Endothelial cell of umbilical vein (primary cell): ENCODE measurements around the gene BRCA2. TPM values are rescaled to one million over a fixed set of nuclear protein-coding genes. Genes with fewer than 3 reads are reported as not detected.

Experiments
- BruUV-seq: library from RNA; stranded (reverse); fragments of 400-500 nt; replicated peaks from 2 replicates; lab custom pipeline; 2021; lab: Mats Ljungman, UMichigan
- CTCF ChIA-PET: fragments of 300-600, 350-600 bp; sonication (Branson Sonifier 250); formaldehyde crosslinking; loops from one replicate; lab custom pipeline; 2021; ENCODE audit warnings: antibody characterized with exemption, inconsistent platforms; lab: Charles Lee
- POLR2A ChIA-PET: fragments of 300-600, 350-600 bp; sonication (Branson Sonifier 250); formaldehyde crosslinking; loops from one replicate; lab custom pipeline; 2021; ENCODE audit warnings: antibody characterized with exemption, inconsistent platforms; lab: Charles Lee
- DNase-seq: peaks from one replicate; pipeline ENCODE4 v3.0.0-alpha.2; 2011; ENCODE audit warnings: low read depth, low spot score
- FAIRE-seq: peaks from 2 replicates; lab custom pipeline; 2011; peaks lifted over from hg19 to GRCh38; lab: Jason Lieb, UNC
- H2AFZ ChIP-seq: 2 replicates; pipeline ENCODE4 v1.6.0; 2012; ENCODE audit warnings: low read depth, low read length, control low read depth, inconsistent platforms
- H3K27ac ChIP-seq: 2 replicates; pipeline ENCODE4 v1.5.1; 2011; ENCODE audit warnings: low read depth, mild to moderate bottlenecking, control low read depth, low read length, moderate library complexity; ENCODE audit not compliant: insufficient read depth
- H3K27me3 ChIP-seq, 2 experiments: 2 replicates each; pipeline versions ENCODE4 v1.6.0 to v1.6.1; 2011; ENCODE audit warnings: low read length in 2 of 2, mixed read lengths in 1 of 2; ENCODE audit not compliant: control insufficient read depth in 2 of 2, insufficient read depth in 2 of 2
- H3K36me3 ChIP-seq, 2 experiments: 2 replicates in 1 of 2; 3 replicates in 1 of 2; pipeline ENCODE4 v1.5.1; 2011; ENCODE audit warnings: low read length in 2 of 2, mild to moderate bottlenecking in 1 of 2, moderate library complexity in 1 of 2; ENCODE audit not compliant: control insufficient read depth in 2 of 2, insufficient read depth in 2 of 2; ENCODE audit errors: extremely low read depth in 1 of 2
- H3K4me1 ChIP-seq: 3 replicates; pipeline ENCODE4 v1.5.1; 2011; ENCODE audit warnings: mild to moderate bottlenecking, low read length; ENCODE audit not compliant: control insufficient read depth, insufficient read depth; ENCODE audit errors: extremely low read depth
- H3K4me2 ChIP-seq: 2 replicates; pipeline ENCODE4 v1.6.1; 2011; ENCODE audit warnings: low read length, control low read depth, mixed read lengths; ENCODE audit not compliant: insufficient read depth
- H3K4me3 ChIP-seq, 3 experiments: fragments of 200-600 bp in 1 of 3; sonication (generic), shearing (Covaris generic) in 1 of 3; replicated peaks in 1 of 3; 2 replicates each; pipeline ENCODE4 v1.5.1; 2011 to 2016; ENCODE audit warnings: control low read depth in 3 of 3, low read length in 3 of 3, mild to moderate bottlenecking in 2 of 3, inconsistent platforms in 1 of 3, low read depth in 1 of 3, moderate library complexity in 1 of 3; ENCODE audit not compliant: insufficient read depth in 1 of 3
- H3K79me2 ChIP-seq: 2 replicates; pipeline ENCODE4 v1.6.0; 2012; ENCODE audit warnings: low read length, inconsistent platforms; ENCODE audit not compliant: control insufficient read depth, insufficient read depth
- H3K9ac ChIP-seq: replicated peaks from 2 replicates; pipeline ENCODE3; 2011; ENCODE audit warnings: low read length, control low read depth; ENCODE audit not compliant: insufficient read depth; ENCODE audit errors: extremely low read depth
- H3K9me1 ChIP-seq: replicated peaks from 3 replicates; pipeline ENCODE4 v1.6.0; 2011; ENCODE audit warnings: mild to moderate bottlenecking, low read length; ENCODE audit not compliant: control insufficient read depth, insufficient read depth; ENCODE audit errors: extremely low read depth
- H3K9me3 ChIP-seq: replicated peaks from 2 replicates; pipeline ENCODE4 v1.5.1; 2012; ENCODE audit warnings: low read length, inconsistent platforms; ENCODE audit not compliant: control insufficient read depth, insufficient read depth
- H4K20me1 ChIP-seq: replicated peaks from 2 replicates; pipeline ENCODE3; 2011; ENCODE audit warnings: mild to moderate bottlenecking, low read length; ENCODE audit not compliant: control insufficient read depth, insufficient read depth; ENCODE audit errors: extremely low read depth
- CTCF ChIP-seq, 2 donors: IDR thresholded peaks; 1 replicate in 1 of 2; 2 replicates in 1 of 2; pipeline ENCODE4 v1.5.1; 2011; ENCODE audit warnings: low read length in 2 of 2, mild to moderate bottlenecking in 2 of 2, moderate library complexity in 2 of 2, control low read depth in 1 of 2, inconsistent platforms in 1 of 2, low read depth in 1 of 2; ENCODE audit not compliant: insufficient read depth in 1 of 2; ENCODE audit errors: extremely low read depth in 1 of 2
- GATA2 ChIP-seq: IDR thresholded peaks from 2 replicates; pipeline ENCODE4 v1.7.0; 2011; ENCODE audit warnings: low read depth, mild to moderate bottlenecking, moderate library complexity, mixed read lengths, low read length; ENCODE audit not compliant: insufficient read length, insufficient read depth
- JUN ChIP-seq: IDR thresholded peaks from 2 replicates; pipeline ENCODE4 v1.6.1; 2011; ENCODE audit warnings: borderline replicate concordance, low read depth; ENCODE audit not compliant: insufficient read length, insufficient read depth
- MAX ChIP-seq: IDR thresholded peaks from 2 replicates; pipeline ENCODE4 v1.6.1; 2011; ENCODE audit not compliant: insufficient read depth, insufficient read length
- dilution Hi-C: fragments of 300-500 bp; cut with MboI; formaldehyde crosslinking; loops from one replicate; pipeline ENCODE4 v1.15.0; 2019; ENCODE audit warnings: low sequenced_read_pairs; ENCODE audit not compliant: extremely low pct_ligation_motif_present
- intact Hi-C: fragments of 100-400 bp; cut with micrococcal nuclease; formaldehyde crosslinking; loops from one replicate; pipeline ENCODE4 v1.10.0; 2022
- polyA plus RNA-seq, 4 experiments: library from polyadenylated mRNA; depleted of rRNA in 3 of 4; stranded (reverse) in 3 of 4; unstranded in 1 of 4; fragments of >200 nt; gene quantifications; 2 replicates each; pipeline versions ENCODE4 v1.2.1 to v1.2.3, GENCODE V29; 2011 to 2012; ENCODE audit warnings: missing spikeins in 1 of 4
- total RNA-seq: library from RNA; stranded (reverse); gene quantifications from 2 replicates; pipeline ENCODE4 v1.2.3, GENCODE V29; 2021

The BRCA2 gene
- total and polyA plus RNA-seq, 2 donors (not counting 3 experiments of a cell fraction or from before 2014, with no cell fraction given) = 2.9 to 17.5 TPM

- Histone ChIP-seq H3K9ac (peak overlapping the region; percentile 28), H3K79me2 (no peaks in the 10 kb centered on the region), H3K27me3 (no peaks in the 10 kb centered on the region), H3K9me1 (no peaks in the 10 kb centered on the region), H3K4me3 (no peak overlapping the region), H3K9me3 (no peaks in the 10 kb centered on the region), H3K27ac (peak overlapping the region; percentile 82), H2AFZ (peak overlapping the region; percentile 3), H3K4me2 (peak overlapping the region; percentile 48), H3K4me1 (peaks cover 27% of the 10 kb centered on the region), H3K36me3 (peaks cover 8% of the 10 kb centered on the region in 2 experiments), H4K20me1 (no peaks in the 10 kb centered on the region)
- POLR2A ChIA-PET = interaction anchor here (1.3 kb wide), 1 partner anchor 21 kb away, joined by 5 read pairs; no protein-coding TSS in a partner anchor
- FAIRE-seq (peak; percentile 89), DNase-seq (peak; percentile 98)
- TF ChIP-seq GATA2 (peak; percentile 78), MAX (peak; percentile 8), JUN (peak; percentile 11), CTCF (IDR thresholded peaks at IDR 0.05; ENCODE audit: extremely low read depth in 1 of 2, insufficient read depth in 1 of 2, low read depth in 1 of 2, low read length in 2 of 2) (no peak)
- CTCF ChIA-PET = interaction anchor here (0.8 to 2.5 kb wide), 11 partner anchors 9 to 141 kb away, joined by 3 to 19 read pairs (median 4); no protein-coding TSS in a partner anchor
- dilution Hi-C loops (no loop called here), intact Hi-C loops (loop anchor here (1.0 to 2.0 kb wide), 4 partner anchors 13 to 38 kb away; no protein-coding TSS in a partner anchor)
- TSS peak; percentile 66 for BruUV-seq
These were observed 30.2 kb upstream of the BRCA2 start for GRCh38 chr13:32284927-32285632.
